Activated CD8-positive, alpha-beta memory T cell treated with anti-CD3 and anti-CD28 coated beads for 4 hours (primary cell): Measurements from ENCODE around the gene ALDH8A1.

ENCODE experiments used
- DNase-seq, 2 donors: peaks; one replicate each; pipeline ENCODE4 v3.0.0-alpha.2; 2020; ENCODE audit warnings: low read depth in 2 of 2

The ALDH8A1 gene

DNA sequence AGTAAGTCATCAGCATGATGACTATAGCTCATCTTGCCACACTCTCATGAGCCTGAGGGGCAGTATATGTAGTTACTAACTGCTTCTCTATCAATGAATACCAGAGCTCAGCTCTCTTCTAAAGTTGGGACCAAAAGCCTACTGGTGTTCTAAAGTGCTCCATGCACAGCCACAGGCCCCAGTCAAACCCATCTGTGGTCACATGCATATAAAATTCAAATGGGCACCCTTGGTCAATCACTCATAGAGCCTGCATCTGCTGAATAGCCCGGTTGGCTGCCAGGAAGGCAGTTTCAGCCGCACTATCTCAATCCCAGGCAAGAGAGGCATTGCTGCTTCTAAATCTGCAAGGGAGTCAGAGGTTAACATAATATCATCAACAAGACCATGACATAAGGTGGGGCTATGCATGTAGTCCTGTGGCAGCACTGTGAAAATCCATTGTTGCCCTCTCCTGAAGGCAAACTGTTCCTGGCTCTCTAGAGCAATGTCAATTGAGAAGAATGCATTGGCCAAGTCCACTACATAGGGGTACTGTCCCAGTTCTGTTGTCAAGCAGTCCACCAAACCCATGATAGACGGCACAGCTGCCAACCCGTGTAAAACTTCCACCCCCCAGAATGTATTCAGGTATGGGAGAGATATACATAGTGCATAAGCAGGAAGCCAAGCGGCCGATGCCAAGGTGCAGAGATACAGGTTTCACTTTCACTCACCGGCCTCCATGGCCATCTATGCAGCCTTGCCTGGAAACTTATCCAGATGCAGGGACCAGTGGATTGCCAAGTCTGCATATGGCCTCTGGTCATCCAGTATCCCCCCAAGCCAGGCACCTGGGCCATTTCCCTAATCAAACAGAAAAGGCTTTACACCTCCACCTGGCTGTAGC lies 76.2 kb downstream of the ALDH8A1 start:
- no peak for DNase-seq

DNA sequence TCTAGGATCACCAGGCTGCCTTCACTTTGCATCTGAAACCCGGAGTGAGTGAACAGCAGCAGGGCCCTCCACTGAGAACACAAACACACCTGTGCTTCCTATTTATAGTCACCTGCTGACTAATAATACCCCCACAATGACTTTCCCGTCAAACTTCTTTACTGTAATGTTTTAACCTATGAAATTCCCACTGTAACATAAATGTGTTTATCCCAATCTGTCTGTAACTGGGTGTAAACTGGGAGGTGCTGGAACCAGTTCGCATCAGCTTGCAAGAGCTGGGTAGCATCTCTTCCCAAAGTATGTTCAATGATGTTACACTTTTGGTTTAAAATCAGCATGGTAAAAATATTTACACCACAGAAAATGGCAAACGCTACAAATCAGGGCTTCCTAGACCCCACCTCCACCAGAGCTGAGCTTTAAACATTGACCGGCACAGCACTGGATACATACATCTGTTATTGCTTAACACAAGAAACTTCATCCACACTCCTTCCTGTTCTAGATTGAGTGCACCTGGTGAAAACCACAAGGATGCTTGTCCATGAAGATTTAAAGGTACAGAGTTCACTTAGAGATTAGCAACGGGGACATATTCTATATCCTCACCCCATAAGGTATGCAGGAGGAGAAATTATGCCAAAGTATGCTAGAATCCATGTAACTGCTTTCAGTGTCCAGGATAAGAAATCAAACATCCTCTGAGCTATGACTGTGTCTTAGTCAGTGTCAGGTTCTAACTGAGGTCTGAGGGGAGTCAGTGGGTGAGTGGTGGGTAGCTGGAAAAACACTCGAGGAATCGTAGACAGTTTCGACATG lies 79.0 kb downstream of the ALDH8A1 start:
- DNase-seq: no peak

DNA sequence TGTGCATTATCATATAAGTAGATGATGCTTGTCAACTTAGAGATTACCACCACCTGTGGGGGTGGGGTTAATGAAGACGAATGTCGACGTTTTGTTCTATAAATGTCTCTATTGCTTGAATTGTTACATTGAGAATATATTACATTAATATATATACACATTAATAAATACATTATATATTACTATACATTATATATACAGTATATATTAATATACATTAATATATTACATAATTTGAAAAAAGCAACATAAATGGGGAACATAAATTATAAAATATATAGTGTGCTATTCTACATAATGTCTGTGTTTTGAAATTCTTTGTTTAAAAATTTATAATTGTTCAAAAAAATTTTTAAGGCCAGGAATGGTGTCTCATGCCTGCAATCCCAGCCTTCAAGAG lies 81.1 kb downstream of the ALDH8A1 start:
- no peak for DNase-seq
